H9 (cell line): ENCODE data around the gene PABPN1. TPM values are rescaled to one million over a fixed set of nuclear protein-coding genes. Genes with fewer than 3 reads are reported as not detected.
A peak's percentile ranks its signal among the peaks of the same experiment; 100 is the strongest.
"Not testable (repeated sequence)": the region's sequence is repeated elsewhere in the genome, so short reads cannot be mapped to it uniquely, and the experiment has no call there.

Experiments used
- DNase-seq: peaks from one replicate; pipeline ENCODE4 v3.0.0-alpha.2; 2017
- H2AFZ ChIP-seq: one replicate; pipeline ENCODE4 v1.6.1; 2013; ENCODE audit warnings: mild to moderate bottlenecking, low read length, control low read depth, moderate library complexity
- H2AK5ac ChIP-seq: 2 replicates; pipeline ENCODE4 v1.6.1; 2013; ENCODE audit warnings: low read length, control low read depth, mixed read lengths; ENCODE audit not compliant: insufficient read length
- H2BK120ac ChIP-seq: one replicate; pipeline ENCODE4 v1.6.1; 2013; ENCODE audit warnings: low read depth, mild to moderate bottlenecking, low read length, control low read depth, inconsistent platforms; ENCODE audit not compliant: poor library complexity, severe bottlenecking
- H2BK12ac ChIP-seq: 2 replicates; pipeline ENCODE4 v1.6.1; 2013; ENCODE audit warnings: low read length, control low read depth, mixed read lengths, low read depth; ENCODE audit not compliant: insufficient read length
- H2BK15ac ChIP-seq: 2 replicates; pipeline ENCODE4 v1.6.1; 2013; ENCODE audit warnings: low read depth, low read length, control low read depth
- H2BK20ac ChIP-seq: one replicate; pipeline ENCODE4 v1.6.1; 2013; ENCODE audit warnings: low read depth, mild to moderate bottlenecking, low read length, control low read depth, inconsistent platforms; ENCODE audit not compliant: poor library complexity, severe bottlenecking
- H2BK5ac ChIP-seq: 2 replicates; pipeline ENCODE4 v1.6.1; 2013; ENCODE audit warnings: low read length, control low read depth, mixed read lengths; ENCODE audit not compliant: insufficient read length
- H3K14ac ChIP-seq: 2 replicates; pipeline ENCODE4 v1.6.1; 2013; ENCODE audit warnings: low read length, control low read depth; ENCODE audit not compliant: insufficient read depth
- H3K18ac ChIP-seq: 2 replicates; pipeline ENCODE4 v1.6.1; 2013; ENCODE audit warnings: low read depth, mild to moderate bottlenecking, mixed read lengths, low read length, control low read depth; ENCODE audit not compliant: insufficient read length
- H3K23ac ChIP-seq: 2 replicates; pipeline ENCODE4 v1.6.1; 2013; ENCODE audit warnings: low read length, control low read depth, mixed read lengths, low read depth; ENCODE audit not compliant: insufficient read length
- H3K23me2 ChIP-seq: 2 replicates; pipeline ENCODE4 v1.6.1; 2013; ENCODE audit warnings: low read depth, mild to moderate bottlenecking, mixed read lengths, low read length, control low read depth; ENCODE audit not compliant: insufficient read length, poor library complexity, severe bottlenecking
- H3K27ac ChIP-seq: 2 replicates; pipeline ENCODE4 v1.5.1; 2013; ENCODE audit warnings: low read length, control low read depth, mixed read lengths, low read depth; ENCODE audit not compliant: insufficient read length
- H3K27me3 ChIP-seq: 2 replicates; pipeline ENCODE4 v1.6.1; 2013; ENCODE audit warnings: low read length, control low read depth, inconsistent platforms; ENCODE audit not compliant: insufficient read depth
- H3K4ac ChIP-seq: 2 replicates; pipeline ENCODE4 v1.6.1; 2013; ENCODE audit warnings: low read depth, mild to moderate bottlenecking, control low read depth, inconsistent platforms, low read length, moderate library complexity
- H3K4me1 ChIP-seq: 2 replicates; pipeline ENCODE4 v1.6.1; 2013; ENCODE audit warnings: low read length, control low read depth, inconsistent platforms; ENCODE audit not compliant: insufficient read depth
- H3K4me2 ChIP-seq: 2 replicates; pipeline ENCODE4 v1.6.1; 2013; ENCODE audit warnings: low read length, control low read depth, mixed read lengths; ENCODE audit not compliant: insufficient read length, insufficient read depth
- H3K56ac ChIP-seq: 2 replicates; pipeline ENCODE4 v1.6.1; 2013; ENCODE audit warnings: low read depth, mild to moderate bottlenecking, mixed read lengths, low read length, control low read depth; ENCODE audit not compliant: insufficient read length
- H3K79me1 ChIP-seq: 2 replicates; pipeline ENCODE4 v1.6.1; 2013; ENCODE audit warnings: low read depth, mild to moderate bottlenecking, moderate library complexity, low read length, control low read depth, inconsistent platforms; ENCODE audit not compliant: insufficient read depth, poor library complexity, severe bottlenecking
- H3K79me2 ChIP-seq: 2 replicates; pipeline ENCODE4 v1.6.1; 2013; ENCODE audit warnings: low read length, control low read depth, inconsistent platforms; ENCODE audit not compliant: insufficient read depth
- H3K9ac ChIP-seq: 2 replicates; pipeline ENCODE4 v1.6.1; 2013; ENCODE audit warnings: low read length, control low read depth, mixed read lengths; ENCODE audit not compliant: insufficient read length; ENCODE audit errors: extremely low read depth
- H3K9me3 ChIP-seq: one replicate; pipeline ENCODE4 v1.6.1; 2013; ENCODE audit warnings: low read depth, low read length, inconsistent platforms; ENCODE audit not compliant: control insufficient read depth
- H3T11ph ChIP-seq: one replicate; pipeline ENCODE4 v1.6.1; 2013; ENCODE audit warnings: mild to moderate bottlenecking, low read length, control low read depth, inconsistent platforms
- H4K20me1 ChIP-seq: one replicate; pipeline ENCODE4 v1.6.1; 2013; ENCODE audit not compliant: control insufficient read depth, insufficient read length, insufficient read depth
- H4K5ac ChIP-seq: 2 replicates; pipeline ENCODE4 v1.6.1; 2013; ENCODE audit warnings: low read depth, mild to moderate bottlenecking, mixed read lengths, low read length, control low read depth; ENCODE audit not compliant: insufficient read length
- H4K8ac ChIP-seq: replicated peaks from 2 replicates; pipeline ENCODE4 v1.6.1; 2013; ENCODE audit warnings: low read length, control low read depth, mixed read lengths, low read depth; ENCODE audit not compliant: insufficient read length
- H4K91ac ChIP-seq: 2 replicates; pipeline ENCODE4 v1.6.1; 2013; ENCODE audit warnings: low read depth, mild to moderate bottlenecking, moderate library complexity, mixed read lengths, low read length, control low read depth; ENCODE audit not compliant: insufficient read length
- H3K27ac Mint-ChIP-seq, 3 experiments: 2 replicates in 2 of 3; 3 replicates in 1 of 3; pipeline ENCODE4 v1.8.0; 2020 to 2021; ENCODE audit warnings: mixed read lengths in 3 of 3, mild to moderate bottlenecking in 1 of 3, moderate library complexity in 1 of 3
- H3K27me3 Mint-ChIP-seq: 2 replicates; pipeline ENCODE4 v1.8.0; 2021; ENCODE audit warnings: low read depth, mild to moderate bottlenecking, moderate library complexity, mixed read lengths
- H3K36me3 Mint-ChIP-seq, 3 experiments: 2 replicates in 2 of 3; 3 replicates in 1 of 3; pipeline ENCODE4 v1.8.0; 2020 to 2021; ENCODE audit warnings: low read depth in 3 of 3, mixed read lengths in 3 of 3; ENCODE audit not compliant: insufficient read depth in 1 of 3
- H3K4me1 Mint-ChIP-seq, 2 experiments: 2 replicates each; pipeline ENCODE4 v1.8.0; 2020; ENCODE audit warnings: mixed read lengths in 2 of 2
- H3K4me3 Mint-ChIP-seq, 2 experiments: 2 replicates in 1 of 2; 3 replicates in 1 of 2; pipeline ENCODE4 v1.8.0; 2020 to 2021; ENCODE audit warnings: mild to moderate bottlenecking in 2 of 2, mixed read lengths in 2 of 2, moderate library complexity in 1 of 2
- H3K9me3 Mint-ChIP-seq, 2 experiments: 2 replicates in 1 of 2; 3 replicates in 1 of 2; pipeline ENCODE4 v1.8.0; 2020; ENCODE audit warnings: mild to moderate bottlenecking in 2 of 2, mixed read lengths in 2 of 2, moderate library complexity in 1 of 2
- CTCF ChIP-seq: fragments of 200-600 bp; sonication (generic); conservative IDR thresholded peaks from 3 replicates; pipeline ENCODE4 v1.8.0; 2021; ENCODE audit warnings: antibody characterized with exemption, mild to moderate bottlenecking
- WGBS: extraction: QIAGEN DNeasy Blood & Tissue Kit; methylation state at CpG from one replicate; pipeline ENCODE4 v1.1.7; 2013; ENCODE audit warnings: missing lambda C conversion rate, low lambda C conversion rate, mixed read lengths; ENCODE audit not compliant: insufficient read length; ENCODE audit errors: extremely low coverage; 5-methylcytosine and 5-hydroxymethylcytosine counted together
- total RNA-seq: library from RNA; stranded (reverse); gene quantifications from 2 replicates; pipeline ENCODE4 v1.2.1, GENCODE V29; 2021

The PABPN1 gene
- total RNA-seq, 1 experiment from 2014 or later = 333 TPM

DNA sequence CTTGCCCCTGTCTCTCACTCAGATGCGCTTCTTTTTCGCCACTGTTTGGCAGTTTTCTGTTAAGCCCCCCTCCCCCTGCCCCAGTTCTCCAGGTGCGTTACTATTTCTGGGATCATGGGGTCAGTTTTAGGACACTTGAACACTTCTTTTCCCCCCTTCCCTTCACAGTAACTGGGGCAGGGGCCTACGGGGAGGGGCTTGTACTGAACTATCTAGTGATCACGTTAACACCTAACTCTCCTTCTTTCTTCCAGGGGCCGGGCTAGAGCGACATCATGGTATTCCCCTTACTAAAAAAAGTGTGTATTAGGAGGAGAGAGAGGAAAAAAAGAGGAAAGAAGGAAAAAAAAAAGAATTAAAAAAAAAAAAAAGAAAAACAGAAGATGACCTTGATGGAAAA is 3.7 kb downstream of the PABPN1 start:
- H4K91ac ChIP-seq = no peak overlapping the region
- peaks cover 4% of the 10 kb centered on the region for H3K79me1 ChIP-seq
- peak overlapping the region in 1 of 3 experiments; percentile 48; a peak in 2 of 7 replicates for H3K27ac Mint-ChIP-seq
- no peak overlapping the region for H2BK5ac ChIP-seq
- H3K27me3 ChIP-seq = no peaks in the 10 kb centered on the region
- no peak overlapping the region for H3K4ac ChIP-seq
- H2AFZ ChIP-seq = no peak overlapping the region
- H3K27me3 Mint-ChIP-seq = no peaks in the 10 kb centered on the region; the same call in 1 of the 2 replicates
- no peak overlapping the region for H3K27ac ChIP-seq
- no peaks in the 10 kb centered on the region; a peak in 1 of 5 replicates for H3K9me3 Mint-ChIP-seq
- H3K23ac ChIP-seq = no peak overlapping the region
- no peak for DNase-seq
- peaks cover 3% of the 10 kb centered on the region; the same call in 1 of the 2 replicates for H3K4me1 ChIP-seq
- no peak overlapping the region for H2BK12ac ChIP-seq
- no peak overlapping the region for H3K4me2 ChIP-seq
- no peak overlapping the region for H2BK120ac ChIP-seq
- no peak overlapping the region for H3K18ac ChIP-seq
- no CpG with 5 or more reads among the region's 7 CpGs for WGBS
- H3K36me3 Mint-ChIP-seq = peaks cover 29 to 46% (median 42%) of the 10 kb centered on the region in 3 experiments
- peaks cover 17 to 23% of the 10 kb centered on the region in 2 experiments for H3K4me1 Mint-ChIP-seq
- no peak overlapping the region for H3K9ac ChIP-seq
- H2BK20ac ChIP-seq = no peak overlapping the region
- no peaks in the 10 kb centered on the region for H3K9me3 ChIP-seq
- no peak overlapping the region for H4K5ac ChIP-seq
- no peak overlapping the region for H3T11ph ChIP-seq
- H3K14ac ChIP-seq = no peak overlapping the region
- H4K20me1 ChIP-seq = no peaks in the 10 kb centered on the region
- H3K79me2 ChIP-seq = peaks cover 10% of the 10 kb centered on the region; the same call in 1 of the 2 replicates
- no peak overlapping the region for H3K56ac ChIP-seq
- H2AK5ac ChIP-seq = no peak overlapping the region
- H4K8ac ChIP-seq = no peak overlapping the region
- no peak for TF ChIP-seq CTCF
- peaks cover 13% of the 10 kb centered on the region for H3K23me2 ChIP-seq
- H2BK15ac ChIP-seq = no peak overlapping the region
- no peak overlapping the region for H3K4me3 Mint-ChIP-seq

- not testable (repeated sequence) for H3K4me3 Mint-ChIP-seq, H3K27me3 Mint-ChIP-seq, H3K27me3 ChIP-seq, H3K4me1 ChIP-seq, H2BK5ac ChIP-seq, H2BK12ac ChIP-seq, H3T11ph ChIP-seq, H3K4me2 ChIP-seq, H2BK20ac ChIP-seq, H3K23me2 ChIP-seq, H3K9ac ChIP-seq, H3K9me3 ChIP-seq, H3K79me1 ChIP-seq, H3K9me3 Mint-ChIP-seq, H2BK120ac ChIP-seq, H4K5ac ChIP-seq, H4K8ac ChIP-seq, H2BK15ac ChIP-seq, H3K27ac ChIP-seq, H3K4ac ChIP-seq, H4K20me1 ChIP-seq, H2AFZ ChIP-seq, H3K56ac ChIP-seq, H2AK5ac ChIP-seq, DNase-seq, H3K23ac ChIP-seq, H4K91ac ChIP-seq, H3K18ac ChIP-seq, H3K14ac ChIP-seq
- no CpG with 5 or more reads among the region's 5 CpGs for WGBS
- H3K27ac Mint-ChIP-seq = peak overlapping the region in 1 of 3 experiments; percentile 79; a peak in 2 of 7 replicates
- H3K79me2 ChIP-seq = peaks cover 10% of the 10 kb centered on the region; the same call in 1 of the 2 replicates
- peaks cover 29 to 45% (median 41%) of the 10 kb centered on the region in 3 experiments for H3K36me3 Mint-ChIP-seq
- H3K4me1 Mint-ChIP-seq = peaks cover 9 to 15% of the 10 kb centered on the region in 2 experiments
These were observed 4.5 kb downstream of the PABPN1 start for GRCh38 chr14:23325746-23326145.
